ENCODE data around the gene CFAP54. TPM values are rescaled to one million over a fixed set of nuclear protein-coding genes. Genes with fewer than 3 reads are reported as not detected.

Gene CFAP54
- total and polyA plus RNA-seq, 2 donors (not counting 3 experiments of a cell fraction or from before 2014, with no cell fraction given): 3.6 to 26.9 TPM

DNA sequence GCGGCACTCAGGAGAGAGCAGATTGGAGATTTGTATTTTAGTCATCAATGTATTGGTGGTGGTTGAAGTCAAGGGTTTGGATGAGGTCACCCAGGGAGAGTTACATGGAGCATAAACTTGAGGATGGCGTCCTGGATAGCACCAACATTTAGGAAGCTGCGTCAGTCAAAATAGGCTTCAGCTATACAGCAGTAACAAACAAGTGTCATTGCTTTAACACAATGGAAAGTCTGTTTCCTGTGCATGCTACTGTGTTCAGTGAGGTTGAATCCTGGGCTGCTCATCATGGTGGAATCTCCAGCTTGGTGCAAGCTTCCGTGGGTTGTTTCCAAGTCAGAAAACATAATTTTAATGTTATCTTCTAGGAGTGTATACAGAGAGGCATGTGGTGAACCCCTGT lies 180.4 kb downstream of the CFAP54 start:
- no peaks in the 10 kb centered on the region for H3K9me1 ChIP-seq (replicated peaks; ENCODE audit: control insufficient read depth, extremely low read depth, insufficient read depth, low read length)
- H3K4me1 ChIP-seq (ENCODE audit: control insufficient read depth, extremely low read depth, insufficient read depth, low read length): no peaks in the 10 kb centered on the region
- H3K27me3 ChIP-seq (ENCODE audit: control insufficient read depth in 2 of 2, insufficient read depth in 2 of 2, low read length in 2 of 2): no peaks in the 10 kb centered on the region
- H3K9me3 ChIP-seq (replicated peaks; ENCODE audit: control insufficient read depth, insufficient read depth, low read length): no peaks in the 10 kb centered on the region
- H3K79me2 ChIP-seq (ENCODE audit: control insufficient read depth, insufficient read depth, low read length): no peaks in the 10 kb centered on the region
- no peak overlapping the region for H3K27ac ChIP-seq (ENCODE audit: insufficient read depth, low read depth, low read length)
- ChIA-PET CTCF (no interaction called here), POLR2A (no interaction called here)
- no peak overlapping the region for H2AFZ ChIP-seq (ENCODE audit: low read depth, low read length)
- BruUV-seq (replicated peaks): no TSS peak
- FAIRE-seq (no peak), DNase-seq (ENCODE audit: low read depth, low spot score) (no peak)
- H3K9ac ChIP-seq (replicated peaks; ENCODE audit: extremely low read depth, insufficient read depth, low read length): no peak overlapping the region
- dilution Hi-C loops (cut with MboI; ENCODE audit: extremely low pct_ligation_motif_present, low sequenced_read_pairs) (no loop called here), intact Hi-C loops (cut with micrococcal nuclease) (no loop called here)
- H4K20me1 ChIP-seq (replicated peaks; ENCODE audit: control insufficient read depth, extremely low read depth, insufficient read depth, low read length): no peaks in the 10 kb centered on the region
- H3K36me3 ChIP-seq (ENCODE audit: control insufficient read depth in 2 of 2, extremely low read depth in 1 of 2, insufficient read depth in 2 of 2, low read length in 2 of 2): no peaks in the 10 kb centered on the region
- no peak overlapping the region for H3K4me3 ChIP-seq (replicated peaks in 1 of 3; ENCODE audit: insufficient read depth in 1 of 3, low read depth in 1 of 3, low read length in 3 of 3)
- H3K4me2 ChIP-seq (ENCODE audit: insufficient read depth, low read length): no peak overlapping the region
- TF ChIP-seq, protein P1, sequence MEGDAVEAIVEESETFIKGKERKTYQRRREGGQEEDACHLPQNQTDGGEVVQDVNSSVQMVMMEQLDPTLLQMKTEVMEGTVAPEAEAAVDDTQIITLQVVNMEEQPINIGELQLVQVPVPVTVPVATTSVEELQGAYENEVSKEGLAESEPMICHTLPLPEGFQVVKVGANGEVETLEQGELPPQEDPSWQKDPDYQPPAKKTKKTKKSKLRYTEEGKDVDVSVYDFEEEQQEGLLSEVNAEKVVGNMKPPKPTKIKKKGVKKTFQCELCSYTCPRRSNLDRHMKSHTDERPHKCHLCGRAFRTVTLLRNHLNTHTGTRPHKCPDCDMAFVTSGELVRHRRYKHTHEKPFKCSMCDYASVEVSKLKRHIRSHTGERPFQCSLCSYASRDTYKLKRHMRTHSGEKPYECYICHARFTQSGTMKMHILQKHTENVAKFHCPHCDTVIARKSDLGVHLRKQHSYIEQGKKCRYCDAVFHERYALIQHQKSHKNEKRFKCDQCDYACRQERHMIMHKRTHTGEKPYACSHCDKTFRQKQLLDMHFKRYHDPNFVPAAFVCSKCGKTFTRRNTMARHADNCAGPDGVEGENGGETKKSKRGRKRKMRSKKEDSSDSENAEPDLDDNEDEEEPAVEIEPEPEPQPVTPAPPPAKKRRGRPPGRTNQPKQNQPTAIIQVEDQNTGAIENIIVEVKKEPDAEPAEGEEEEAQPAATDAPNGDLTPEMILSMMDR (IDR thresholded peaks at IDR 0.05; ENCODE audit: extremely low read depth in 1 of 2, insufficient read depth in 1 of 2, low read depth in 1 of 2, low read length in 2 of 2): no peak
- TF ChIP-seq POLR2AphosphoS5 (IDR thresholded peaks at IDR 0.05; ENCODE audit: insufficient read depth, low read depth, low read length) (no peak), GATA2 (IDR thresholded peaks at IDR 0.05; ENCODE audit: insufficient read depth, insufficient read length, low read depth, low read length) (no peak), EZH2 (IDR thresholded peaks at IDR 0.05; ENCODE audit: borderline replicate concordance, low read depth, low read length, severe bottlenecking) (no peak), POLR2A (IDR thresholded peaks at IDR 0.05; ENCODE audit: low read depth, low read length) (no peak), MYC (IDR thresholded peaks at IDR 0.05; ENCODE audit: low read depth, low read length) (no peak), JUN (IDR thresholded peaks at IDR 0.05; ENCODE audit: borderline replicate concordance, insufficient read depth, insufficient read length, low read depth) (no peak), FOS (IDR thresholded peaks at IDR 0.05; ENCODE audit: borderline replicate concordance, insufficient read depth, low read length) (no peak)
- TF ChIP-seq, protein P2, sequence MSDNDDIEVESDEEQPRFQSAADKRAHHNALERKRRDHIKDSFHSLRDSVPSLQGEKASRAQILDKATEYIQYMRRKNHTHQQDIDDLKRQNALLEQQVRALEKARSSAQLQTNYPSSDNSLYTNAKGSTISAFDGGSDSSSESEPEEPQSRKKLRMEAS (IDR thresholded peaks at IDR 0.05; ENCODE audit: insufficient read depth, insufficient read length): no peak

Measured in endothelial cell of umbilical vein (primary cell).